Measurements from ENCODE around the gene TBC1D23.
"Not testable (repeated sequence)": the region's sequence is repeated elsewhere in the genome, so short reads cannot be mapped to it uniquely, and the experiment has no call there.

Gene TBC1D23

DNA sequence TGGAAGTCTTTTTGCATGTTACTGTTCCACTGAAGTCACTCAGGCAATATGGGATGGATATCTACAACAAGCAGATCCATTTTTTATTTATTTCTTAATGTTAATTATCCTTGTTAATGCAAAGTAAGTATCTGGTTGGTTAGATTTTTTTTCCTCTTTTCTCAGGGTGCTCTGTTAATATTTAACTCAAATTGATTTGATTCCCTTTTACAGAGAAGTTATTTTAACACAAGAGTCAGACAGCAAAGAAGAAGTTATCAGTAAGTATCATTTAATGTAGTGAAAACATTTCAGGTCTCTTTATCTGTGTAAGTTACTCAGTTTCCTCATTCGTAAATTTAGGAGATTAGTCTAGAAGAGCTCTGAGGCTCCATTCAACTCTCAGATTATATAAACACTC is 34.3 kb downstream of the TBC1D23 start:
- no peak for DNase-seq (ENCODE audit: low read depth in 2 of 3, low spot score in 2 of 3)

GRCh38 chr3:100297784-100298183 is 37.0 kb downstream of the TBC1D23 start:
- no peak for DNase-seq (ENCODE audit: low read depth in 2 of 3, low spot score in 2 of 3)

- no peak for DNase-seq (ENCODE audit: low read depth in 2 of 3, low spot score in 2 of 3)
Observed at GRCh38 chr3:100299016-100299415, 38.2 kb downstream of the TBC1D23 start.

DNA sequence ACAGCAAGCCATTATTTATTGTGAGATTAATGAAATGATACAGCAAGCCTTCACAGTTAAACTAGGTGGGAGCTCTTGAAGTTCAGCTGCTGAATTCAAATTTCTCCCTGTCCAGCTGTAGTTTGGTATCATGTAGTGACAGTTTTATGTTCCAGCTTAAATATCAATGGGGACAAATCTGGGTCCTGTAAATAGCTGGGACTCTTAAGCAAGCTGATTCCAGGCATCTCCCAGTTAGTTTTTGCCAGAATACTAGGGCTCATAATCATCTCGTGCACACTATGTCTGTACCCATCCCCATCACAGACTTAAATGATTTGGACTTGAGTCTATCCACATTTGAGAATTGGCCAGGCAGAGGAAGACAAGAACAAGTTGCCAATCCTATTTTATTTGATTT is 45.9 kb downstream of the TBC1D23 start:
- DNase-seq (ENCODE audit: low read depth in 2 of 3, low spot score in 2 of 3), result no peak

DNA sequence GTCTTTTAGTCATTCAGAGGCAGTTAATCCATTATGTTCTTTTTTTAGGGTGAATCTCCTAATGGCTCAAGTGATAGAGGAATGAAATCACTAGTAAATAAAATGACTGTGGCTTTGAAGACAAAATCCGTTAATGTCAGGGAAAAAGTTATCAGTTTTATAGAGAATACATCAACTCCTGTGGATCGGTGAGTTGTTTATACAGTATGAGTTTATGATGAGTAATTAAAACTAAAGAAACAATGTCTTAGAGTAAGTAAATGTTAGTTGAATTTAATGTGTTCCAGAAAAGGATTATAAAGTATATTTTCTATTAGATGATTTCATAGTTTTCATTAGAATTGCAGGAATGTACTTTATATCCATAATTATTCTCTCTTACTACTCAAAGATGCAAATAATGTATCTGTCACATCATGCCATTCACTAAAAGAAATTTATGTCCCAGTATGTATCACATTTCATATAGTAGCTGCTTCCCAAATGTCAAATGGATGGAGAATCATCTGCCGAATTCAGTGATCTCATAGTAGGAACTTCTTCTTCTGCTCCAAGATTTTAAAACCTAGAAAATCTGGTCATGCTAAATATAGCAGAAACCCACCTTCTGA is 49.7 kb downstream of the TBC1D23 start:
- no peak for DNase-seq (ENCODE audit: low read depth in 2 of 3, low spot score in 2 of 3)

GRCh38 chr3:100311011-100311410 is 50.2 kb downstream of the TBC1D23 start:
- DNase-seq (ENCODE audit: low read depth in 2 of 3, low spot score in 2 of 3), result no peak

DNA sequence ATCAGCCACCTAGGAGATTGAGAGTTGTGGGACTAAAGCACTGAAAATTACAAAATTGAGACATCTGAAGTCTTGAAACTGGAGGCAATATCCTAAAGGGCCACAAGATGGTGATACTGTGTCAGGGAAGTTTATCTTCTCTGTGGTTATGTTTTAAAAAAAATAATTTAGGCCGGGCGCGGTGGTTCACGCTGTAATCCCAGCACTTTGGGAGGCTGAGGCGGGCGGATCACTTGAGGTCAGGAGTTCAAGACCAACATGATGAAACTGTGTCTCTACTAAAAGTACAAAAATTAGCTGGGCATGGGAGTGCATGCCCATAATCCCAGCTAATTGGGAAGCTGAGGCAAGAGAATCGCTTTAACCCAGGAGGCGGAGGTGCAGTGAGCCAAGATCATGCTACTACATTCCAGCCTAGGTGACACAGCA is 55.9 kb downstream of the TBC1D23 start:
- DNase-seq (ENCODE audit: low read depth in 2 of 3, low spot score in 2 of 3), result no peak

- no peak for DNase-seq (ENCODE audit: low read depth in 2 of 3, low spot score in 2 of 3)
Observed at GRCh38 chr3:100317912-100318311, 57.1 kb downstream of the TBC1D23 start.

DNA sequence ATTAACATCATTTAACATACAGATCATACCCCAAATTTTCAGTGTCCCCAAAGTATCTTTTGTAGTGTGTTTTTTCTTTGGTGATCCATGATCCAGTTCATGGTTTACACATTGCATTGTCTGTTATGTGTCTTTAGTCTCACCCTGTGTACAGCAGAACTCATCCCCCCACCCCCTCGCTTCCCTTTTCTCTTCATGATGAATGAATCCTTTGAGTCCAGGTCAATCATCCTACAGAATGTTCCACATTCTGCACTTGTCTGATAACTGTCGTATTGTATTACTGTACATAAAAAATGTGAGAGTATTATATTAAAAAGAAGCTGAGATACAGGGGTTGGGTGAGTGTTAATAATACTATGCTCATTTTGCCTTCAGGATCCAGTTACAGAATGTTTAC is 59.2 kb downstream of the TBC1D23 start:
- DNase-seq (ENCODE audit: low read depth in 2 of 3, low spot score in 2 of 3), result no peak

DNA sequence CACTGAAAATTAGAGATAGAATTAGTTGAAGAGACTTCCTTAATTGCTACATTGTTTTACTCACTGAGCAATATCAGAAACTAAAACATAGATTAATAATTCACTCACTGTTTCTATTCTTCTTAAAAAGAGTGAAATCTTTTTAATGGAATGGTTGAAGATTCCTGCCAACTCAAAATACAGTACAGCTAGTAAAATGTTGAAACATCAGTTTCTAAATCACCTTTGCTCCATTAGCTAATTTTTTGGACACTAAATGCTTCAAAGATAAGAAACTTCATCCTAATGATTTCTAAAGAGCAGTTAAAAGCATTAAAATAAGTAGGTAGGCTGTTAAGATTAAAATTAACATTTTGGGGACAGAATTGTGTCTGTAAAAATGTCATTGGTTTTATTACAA is 63.3 kb downstream of the TBC1D23 start:
- DNase-seq (ENCODE audit: low read depth in 2 of 3, low spot score in 2 of 3), result no peak

GRCh38 chr3:100325827-100326226 is 65.0 kb downstream of the TBC1D23 start:
- DNase-seq (ENCODE audit: low read depth in 2 of 3, low spot score in 2 of 3), result no peak

DNA sequence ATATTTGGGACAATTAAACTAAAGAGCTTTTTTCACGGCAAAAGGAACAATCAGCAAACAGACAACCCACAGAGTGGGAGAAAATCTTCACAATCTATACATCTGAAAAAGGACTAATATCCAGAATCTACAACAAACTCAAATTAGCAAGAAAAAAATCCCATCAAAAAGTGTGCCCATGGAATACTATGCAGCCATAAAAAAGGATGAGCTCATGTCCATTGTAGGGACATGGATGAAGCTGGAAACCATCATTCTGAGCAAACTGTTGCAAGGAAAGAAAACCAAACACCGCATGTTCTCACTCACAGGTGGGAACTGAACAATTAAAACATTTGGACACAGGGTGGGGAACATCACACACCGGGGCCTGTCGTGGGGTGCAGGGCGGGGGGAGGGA is 66.6 kb downstream of the TBC1D23 start:
- DNase-seq (ENCODE audit: low read depth in 2 of 3, low spot score in 2 of 3), result not testable (repeated sequence)

DNA sequence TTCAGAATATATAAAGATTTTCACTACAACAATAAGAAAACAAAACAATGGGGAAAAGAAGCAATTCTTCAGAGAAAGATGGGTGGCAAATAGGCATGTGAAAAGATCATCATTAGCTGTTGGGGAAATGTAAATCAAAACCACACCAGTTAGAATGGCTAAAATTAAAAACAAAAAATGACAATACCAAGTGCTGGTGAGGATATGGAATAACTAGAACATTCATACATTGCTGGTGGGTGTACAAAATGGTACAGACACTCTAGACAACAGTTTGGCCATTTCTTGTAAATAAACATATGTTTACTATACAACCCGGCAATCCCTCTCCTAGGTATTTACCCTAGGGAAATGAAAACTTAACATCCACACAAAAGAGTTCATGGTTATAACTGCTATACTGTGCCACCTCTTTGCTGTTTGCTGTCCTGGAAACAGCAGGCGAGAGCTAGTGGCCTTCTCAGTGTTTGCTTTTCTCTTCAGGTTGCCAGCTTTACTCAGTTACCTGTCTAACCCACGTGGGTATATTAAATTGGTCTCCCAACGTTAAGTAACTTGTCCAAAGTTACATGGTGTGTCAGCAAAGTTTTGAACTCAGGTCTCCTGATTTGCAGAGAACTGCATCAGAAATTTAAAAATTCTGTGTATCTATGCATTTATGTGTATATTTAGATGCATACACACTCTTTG is 69.2 kb downstream of the TBC1D23 start:
- DNase-seq (ENCODE audit: low read depth in 2 of 3, low spot score in 2 of 3), result no peak

DNA sequence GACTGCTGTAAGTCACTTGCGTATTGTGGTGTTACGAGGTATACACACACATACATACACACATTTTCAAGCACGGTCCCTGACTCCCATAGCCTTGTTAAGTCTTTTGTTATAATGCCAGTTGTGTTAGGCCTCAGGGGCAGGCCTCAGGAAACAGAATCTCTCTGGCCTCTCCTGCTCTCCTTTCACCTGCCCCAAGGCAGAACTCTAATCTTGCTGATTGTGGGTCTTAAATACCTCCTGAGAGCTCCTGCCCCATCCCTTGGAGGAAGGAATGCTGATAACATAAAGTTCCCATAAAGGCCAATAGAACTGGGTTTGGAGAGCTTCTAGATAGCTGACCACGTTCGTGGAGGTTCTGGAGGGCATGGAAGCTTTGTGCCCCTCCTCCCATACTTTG is 69.9 kb downstream of the TBC1D23 start:
- DNase-seq (ENCODE audit: low read depth in 2 of 3, low spot score in 2 of 3), result no peak

DNA sequence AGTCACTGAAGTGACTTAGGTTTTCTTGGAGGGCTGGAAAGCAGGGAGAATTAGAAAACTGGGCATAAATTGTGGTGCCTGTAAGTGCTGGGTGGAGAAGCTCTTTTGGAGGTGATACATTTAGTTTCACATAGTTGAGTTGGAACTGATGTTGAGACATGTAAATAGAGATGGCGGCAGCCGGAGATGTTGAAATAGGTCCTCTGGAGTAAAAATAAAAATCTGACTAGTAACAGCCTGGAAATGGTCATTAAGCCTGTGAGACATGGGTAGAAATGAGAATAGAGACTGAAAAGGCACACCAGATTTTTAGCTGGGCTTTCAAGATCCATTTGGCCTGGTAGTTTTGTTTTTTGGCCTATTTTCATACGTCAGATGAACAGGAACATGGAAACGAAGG is 70.9 kb downstream of the TBC1D23 start:
- no peak for DNase-seq (ENCODE audit: low read depth in 2 of 3, low spot score in 2 of 3)

DNA sequence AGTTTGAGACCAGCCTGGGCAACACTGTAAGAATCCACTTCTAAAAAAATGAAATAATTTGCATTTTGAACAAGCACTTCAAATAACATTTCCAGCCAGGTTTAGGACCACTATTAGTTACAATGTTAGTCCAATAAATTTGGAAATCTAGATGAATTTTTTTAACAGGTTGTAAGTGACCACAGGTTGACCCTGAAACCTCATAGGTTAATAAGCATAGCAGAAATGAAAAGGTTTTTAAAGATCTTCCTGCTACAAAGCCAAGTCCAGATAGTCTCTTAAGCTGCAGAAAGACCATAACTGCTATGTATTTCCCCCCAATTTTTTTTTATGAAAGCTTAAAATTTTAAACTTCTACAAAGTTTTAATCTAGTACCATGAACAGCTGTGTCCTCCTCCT is 72.3 kb downstream of the TBC1D23 start:
- no peak for DNase-seq (ENCODE audit: low read depth in 2 of 3, low spot score in 2 of 3)

DNA sequence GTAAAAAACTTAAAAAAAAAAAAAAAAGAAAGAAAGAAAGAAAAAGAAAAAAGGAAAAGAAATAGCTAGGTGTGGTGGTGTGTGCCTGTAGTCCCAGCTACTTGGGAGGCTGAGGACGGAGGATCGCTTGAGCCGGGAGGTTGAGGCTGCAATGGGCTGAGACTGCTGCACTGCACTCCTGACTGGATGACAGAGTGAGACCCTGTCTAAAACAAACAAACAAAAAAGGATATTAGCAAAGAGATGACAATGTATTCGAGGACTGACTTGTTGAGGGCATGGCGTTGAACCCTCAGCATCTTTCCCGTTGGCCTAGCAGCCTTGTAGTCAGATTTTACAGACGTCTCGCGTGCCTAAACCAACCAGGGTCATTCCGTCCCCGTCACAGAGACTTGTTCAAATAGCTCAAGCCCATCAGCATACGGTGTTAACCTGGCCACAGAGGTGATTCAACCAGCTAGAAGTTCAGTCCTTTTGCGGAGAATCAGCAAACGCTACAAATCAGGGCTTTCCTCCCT is 73.2 kb downstream of the TBC1D23 start:
- no peak for DNase-seq (ENCODE audit: low read depth in 2 of 3, low spot score in 2 of 3)

DNA sequence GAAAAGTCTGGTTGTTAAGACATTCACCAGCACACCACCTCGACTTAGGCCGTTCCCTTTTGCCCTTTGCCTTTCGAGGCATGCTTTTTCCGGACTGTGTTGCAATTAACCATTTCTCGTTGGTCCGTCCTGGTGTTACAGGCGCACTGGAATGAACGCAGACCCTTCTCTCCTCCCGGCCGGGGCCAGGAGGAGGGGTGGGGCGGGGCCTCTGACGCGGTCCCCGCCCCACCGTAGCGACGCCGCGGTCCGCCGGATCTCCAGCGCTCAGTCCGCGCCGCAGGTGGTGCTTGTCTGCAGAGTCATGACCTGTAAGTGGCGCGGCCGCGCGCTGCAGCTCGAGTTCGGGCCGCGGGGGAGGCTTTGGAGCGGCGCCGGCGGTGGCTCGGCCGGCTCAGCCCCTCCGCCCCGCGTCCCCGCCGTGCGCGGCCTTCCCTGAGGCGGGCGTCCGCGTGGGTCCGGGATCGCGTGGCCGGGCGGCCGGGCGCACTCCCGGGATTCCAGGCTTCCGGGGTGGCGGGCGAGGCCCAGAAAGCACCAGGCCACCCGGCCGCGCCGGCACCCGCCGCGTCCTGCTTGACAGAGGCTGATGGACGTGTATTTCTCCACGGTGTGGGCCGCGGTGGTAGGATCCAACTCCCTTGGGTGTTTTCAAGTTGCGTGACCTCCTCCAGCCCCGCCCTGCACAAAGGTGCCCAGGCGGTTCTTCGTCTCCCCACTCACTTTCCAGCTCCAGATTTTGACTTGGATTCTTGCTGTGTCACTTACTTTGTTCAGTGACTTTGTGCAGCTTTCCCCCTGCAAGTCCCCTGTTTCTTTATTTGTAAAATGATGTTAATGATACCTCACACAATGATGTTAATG is 73.9 kb downstream of the TBC1D23 start, which contains the start of gene NIT2:
Gene NIT2 (plus strand): TSS at position 270 of the 864 bp plus-strand sequence. CDS start 35 bp downstream, at position 305.
- peak; percentile 58 to 67 (median 63) for DNase-seq (ENCODE audit: low read depth in 2 of 3, low spot score in 2 of 3)

DNA sequence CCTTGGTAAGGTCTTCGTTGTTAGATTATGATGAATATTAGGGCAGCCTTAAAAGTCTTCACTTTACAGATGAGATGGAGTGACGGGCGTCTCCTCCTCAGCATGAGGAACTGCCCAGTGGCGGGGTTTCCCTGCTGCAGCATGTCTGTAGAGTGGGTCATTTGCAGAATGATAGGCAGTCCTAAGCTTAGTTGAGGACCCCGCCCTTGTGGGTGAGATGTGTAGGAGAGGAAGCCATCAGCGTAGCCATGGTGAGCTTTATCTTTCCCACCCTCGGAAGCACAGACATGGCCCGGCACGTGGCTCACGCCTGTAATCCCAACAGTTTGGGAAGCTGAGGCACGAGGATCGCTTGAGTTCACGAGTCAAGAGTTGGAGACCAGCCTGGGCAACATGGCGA is 74.6 kb downstream of the TBC1D23 start:
- peak in 1 of 3 experiments; percentile 23 for DNase-seq (ENCODE audit: low read depth in 2 of 3, low spot score in 2 of 3)

GRCh38 chr3:100336229-100336628 is 75.4 kb downstream of the TBC1D23 start:
- not testable (repeated sequence) for DNase-seq (ENCODE audit: low read depth in 2 of 3, low spot score in 2 of 3)

GRCh38 chr3:100338911-100339310 is 78.1 kb downstream of the TBC1D23 start:
- no peak for DNase-seq (ENCODE audit: low read depth in 2 of 3, low spot score in 2 of 3)

DNA sequence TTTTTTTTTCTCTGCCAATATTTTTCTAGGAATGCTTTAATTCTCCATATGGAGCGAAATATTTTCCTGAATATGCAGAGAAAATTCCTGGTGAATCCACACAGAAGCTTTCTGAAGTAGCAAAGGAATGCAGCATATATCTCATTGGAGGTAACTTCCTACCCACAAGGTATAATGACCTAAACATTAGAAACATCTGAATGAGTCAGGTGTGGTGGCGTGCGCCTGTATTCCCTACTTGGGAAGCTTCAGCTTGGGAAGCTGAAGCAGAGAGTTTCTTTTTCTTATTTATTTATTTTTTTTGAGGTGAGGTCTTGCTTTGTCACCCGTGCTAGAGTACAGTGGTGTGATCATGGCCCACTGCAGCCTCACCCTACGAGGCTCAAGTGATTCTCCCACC is 79.0 kb downstream of the TBC1D23 start:
- no peak for DNase-seq (ENCODE audit: low read depth in 2 of 3, low spot score in 2 of 3)

Measured in activated CD8-positive, alpha-beta memory T cell treated with anti-CD3 and anti-CD28 coated beads for 48 hours (primary cell).